GM12878 (cell line): ENCODE data around the gene PDPK1. TPM values are rescaled to one million over a fixed set of nuclear protein-coding genes. Genes with fewer than 3 reads are reported as not detected.
A peak's percentile ranks its signal among the peaks of the same experiment; 100 is the strongest.

Source experiments
- ATAC-seq: fragments of 200-7000 bp; cut with Tn5 transposase; 3 replicates; pipeline ENCODE4 v1.9.1; 2020; ENCODE audit warnings: mild to moderate bottlenecking, moderate library complexity
- BruUV-seq: library from RNA; stranded (reverse); fragments of 400-500 nt; replicated peaks from 2 replicates; lab custom pipeline; 2021; lab: Mats Ljungman, UMichigan
- CTCF ChIA-PET: fragments of 300-600 bp; sonication (Branson Sonifier 250); formaldehyde crosslinking; extraction: SDS; loops from one replicate; lab custom pipeline; 2021; ENCODE audit warnings: inconsistent platforms; lab: Yijun Ruan, JAX
- POLR2A ChIA-PET: fragments of 350-600 bp; formaldehyde crosslinking; extraction: SDS; loops from one replicate; lab custom pipeline; 2021; ENCODE audit warnings: inconsistent platforms; lab: Charles Lee
- RAD21 ChIA-PET: fragments of 300-600 bp; sonication (Branson Sonifier 250); formaldehyde crosslinking; loops from one replicate; lab custom pipeline; 2023; ENCODE audit warnings: antibody characterized with exemption; ENCODE audit not compliant: unreplicated experiment; lab: Charles Lee
- SMC1A ChIA-PET: fragments of 300-600 bp; sonication (Branson Sonifier 250); formaldehyde crosslinking; loops from one replicate; lab custom pipeline; 2023; ENCODE audit not compliant: unreplicated experiment, uncharacterized antibody; lab: Charles Lee
- DNase-seq: peaks from one replicate; pipeline ENCODE4 v3.0.0-alpha.2; 2011; ENCODE audit warnings: low read depth, low spot score
- FAIRE-seq: peaks from 3 replicates; lab custom pipeline; 2011; peaks lifted over from hg19 to GRCh38; lab: Jason Lieb, UNC
- H2AFZ ChIP-seq: 2 replicates; pipeline ENCODE4 v1.6.0; 2011; ENCODE audit warnings: low read depth, low read length, control low read depth; ENCODE audit not compliant: control insufficient read depth
- H3K27ac ChIP-seq: 2 replicates; pipeline ENCODE4 v1.5.1; 2011; ENCODE audit warnings: control low read depth; ENCODE audit not compliant: control insufficient read depth, insufficient read depth
- H3K27me3 ChIP-seq, 2 experiments: replicated peaks in 1 of 2; 2 replicates each; pipeline versions ENCODE4 v1.6.0 to v1.6.1; 2011; ENCODE audit warnings: low read length in 1 of 2; ENCODE audit not compliant: control insufficient read depth in 2 of 2, insufficient read depth in 2 of 2
- H3K36me3 ChIP-seq, 2 experiments: 2 replicates each; pipeline ENCODE4 v1.5.1; 2011; ENCODE audit warnings: low read length in 1 of 2; ENCODE audit not compliant: control insufficient read depth in 2 of 2, insufficient read depth in 2 of 2
- H3K4me1 ChIP-seq: 2 replicates; pipeline ENCODE4 v1.6.1; 2011; ENCODE audit warnings: mild to moderate bottlenecking, low read length, moderate library complexity, mixed read lengths; ENCODE audit not compliant: control insufficient read depth, insufficient read depth
- H3K4me2 ChIP-seq: 2 replicates; pipeline ENCODE4 v1.6.0; 2011; ENCODE audit warnings: control low read depth; ENCODE audit not compliant: control insufficient read depth, insufficient read depth
- H3K4me3 ChIP-seq: fragments of 200-600 bp; sonication (generic); 2 replicates; pipeline ENCODE4 v1.5.1; 2016
- H3K79me2 ChIP-seq: 2 replicates; pipeline ENCODE4 v1.6.0; 2011; ENCODE audit warnings: low read length; ENCODE audit not compliant: control insufficient read depth, insufficient read depth
- H3K9ac ChIP-seq: 2 replicates; pipeline ENCODE4 v1.8.0; 2011; ENCODE audit warnings: low read length, control low read depth, mixed read lengths; ENCODE audit not compliant: control insufficient read depth, insufficient read depth
- H3K9me3 ChIP-seq: replicated peaks from 3 replicates; pipeline ENCODE4 v1.5.1; 2011; ENCODE audit warnings: mild to moderate bottlenecking, low read length; ENCODE audit not compliant: control insufficient read depth, insufficient read depth
- H4K20me1 ChIP-seq: 2 replicates; pipeline ENCODE4 v1.6.0; 2011; ENCODE audit not compliant: control insufficient read depth, insufficient read depth
- EGR1 ChIP-seq, 2 experiments: IDR thresholded peaks; 1 replicate in 1 of 2; 2 replicates in 1 of 2; pipeline ENCODE4 v1.6.1; 2011 to 2012; ENCODE audit warnings: low read depth in 2 of 2, low read length in 2 of 2, borderline replicate concordance in 1 of 2, mild to moderate bottlenecking in 1 of 2, moderate library complexity in 1 of 2
- RUNX3 ChIP-seq: IDR thresholded peaks from 2 replicates; pipeline ENCODE4 v1.6.1; 2012; ENCODE audit warnings: low read length, inconsistent platforms
- WGBS: methylation state at CpG from one replicate; pipeline ENCODE4 v1.1.6; 2016; ENCODE audit warnings: low lambda C conversion rate; ENCODE audit not compliant: insufficient replicate concordance, insufficient coverage; ENCODE audit errors: missing lambda C conversion rate; 5-methylcytosine and 5-hydroxymethylcytosine counted together
- in situ Hi-C: fragments of 300-500 bp; cut with MboI; formaldehyde crosslinking; loops from 9 replicates; pipeline ENCODE4 v1.14.3; 2018; ENCODE audit warnings: mixed read lengths
- intact Hi-C: fragments of 100-400 bp; cut with micrococcal nuclease; formaldehyde crosslinking; loops from one replicate; pipeline ENCODE4 v1.14.2; 2022; ENCODE audit not compliant: unreplicated experiment
- polyA plus RNA-seq, 11 experiments: library from polyadenylated mRNA; depleted of rRNA in 4 of 11; unstranded in 6 of 11; stranded (reverse) in 5 of 11; fragments of >200 nt; fragmentation: Nextera tagmentation in 4 of 11; fragmentation: Illumina TruSeq in 1 of 11; extraction: Ambion mirVana in 4 of 11; extraction: Trizol in 1 of 11; gene quantifications; 1 replicate in 1 of 11; 2 replicates in 10 of 11; pipeline versions ENCODE4 v1.2.1 to v1.2.3, GENCODE V29; 2011 to 2016; ENCODE audit warnings: inconsistent platforms in 2 of 11, missing spikeins in 2 of 11, low read depth in 1 of 11
- total RNA-seq, 4 experiments: library from RNA; depleted of rRNA in 3 of 4; stranded (reverse); fragments of >200 nt in 3 of 4; fragmentation: Illumina TruSeq in 1 of 4; extraction: Trizol in 1 of 4; gene quantifications; 2 replicates each; pipeline versions ENCODE4 v1.2.1 to v1.2.3, GENCODE V29; 2013 to 2021
- TF ChIP-seq, protein P1 (sequence below): fragments of 450-650 bp; IDR thresholded peaks from 2 replicates; pipeline ENCODE4 v1.6.1; 2016; ENCODE audit warnings: mild to moderate bottlenecking

Gene PDPK1
- total and polyA plus RNA-seq, 10 of the 15 experiments (the other 5 are each of a cell fraction or from before 2014, with no cell fraction given) = 3.9 to 41.3 (median 25.5) TPM

DNA sequence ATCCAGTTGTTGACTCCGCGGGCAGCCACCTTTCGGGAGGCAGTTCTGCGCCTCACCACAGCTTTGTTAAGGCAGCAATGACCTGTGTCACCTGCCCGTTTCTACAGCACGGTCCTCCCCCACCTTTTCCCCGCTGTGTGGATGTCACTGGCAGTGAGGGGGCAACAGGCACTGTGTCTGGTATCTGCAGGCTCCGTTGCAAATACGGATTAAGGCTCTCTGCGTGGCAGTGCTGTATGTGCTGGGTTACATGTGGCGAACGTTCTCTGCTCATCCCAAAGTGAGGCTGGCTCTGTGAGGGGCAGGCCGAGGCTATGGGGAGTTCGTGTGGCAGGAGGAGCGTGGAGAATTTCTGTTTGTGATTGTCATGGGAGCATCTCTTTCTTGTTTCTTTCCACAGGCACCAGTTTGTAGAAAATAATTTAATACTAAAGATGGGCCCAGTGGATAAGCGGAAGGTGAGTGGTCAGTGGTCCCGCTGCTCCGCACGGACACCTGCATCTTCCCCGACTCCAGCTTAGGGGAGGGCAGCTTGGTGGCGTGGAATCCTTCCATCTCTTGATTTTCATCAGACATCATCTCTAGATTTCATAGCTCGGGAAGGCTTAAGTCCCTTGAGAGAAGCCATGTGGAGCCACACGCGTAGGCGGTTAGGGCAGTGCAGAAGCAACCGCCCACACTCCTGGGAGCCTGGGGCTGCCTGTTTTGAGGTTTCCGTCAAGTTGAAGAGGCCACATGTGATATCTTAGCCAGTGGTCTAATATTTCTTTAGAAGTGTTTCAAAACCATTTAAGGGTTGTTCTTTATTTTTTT, 57.8 kb downstream of the PDPK1 start:
- BruUV-seq = no TSS peak
- FAIRE-seq = no peak
- no peak overlapping the region for H3K27ac ChIP-seq
- no peaks in the 10 kb centered on the region for H3K9me3 ChIP-seq
- no peak overlapping the region for H2AFZ ChIP-seq
- TF ChIP-seq, protein P1, sequence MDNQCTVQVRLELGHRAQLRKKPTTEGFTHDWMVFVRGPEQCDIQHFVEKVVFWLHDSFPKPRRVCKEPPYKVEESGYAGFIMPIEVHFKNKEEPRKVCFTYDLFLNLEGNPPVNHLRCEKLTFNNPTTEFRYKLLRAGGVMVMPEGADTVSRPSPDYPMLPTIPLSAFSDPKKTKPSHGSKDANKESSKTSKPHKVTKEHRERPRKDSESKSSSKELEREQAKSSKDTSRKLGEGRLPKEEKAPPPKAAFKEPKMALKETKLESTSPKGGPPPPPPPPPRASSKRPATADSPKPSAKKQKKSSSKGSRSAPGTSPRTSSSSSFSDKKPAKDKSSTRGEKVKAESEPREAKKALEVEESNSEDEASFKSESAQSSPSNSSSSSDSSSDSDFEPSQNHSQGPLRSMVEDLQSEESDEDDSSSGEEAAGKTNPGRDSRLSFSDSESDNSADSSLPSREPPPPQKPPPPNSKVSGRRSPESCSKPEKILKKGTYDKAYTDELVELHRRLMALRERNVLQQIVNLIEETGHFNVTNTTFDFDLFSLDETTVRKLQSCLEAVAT = no peak
- TF ChIP-seq EGR1 (IDR thresholded peaks at IDR 0.05; ENCODE audit: borderline replicate concordance in 1 of 2, low read depth in 2 of 2, low read length in 2 of 2) (peak in 1 of 2 experiments; percentile 52; a peak in 1 of 3 replicates), RUNX3 (peak; percentile 30; the same call in 1 of the 2 replicates)
- TF ChIP-seq, all 136 proteins: peak for 2
- H3K27me3 ChIP-seq = no peaks in the 10 kb centered on the region
- ChIA-PET POLR2A (no interaction called here), RAD21 (no interaction called here), CTCF (no interaction called here), SMC1A (no interaction called here)
- 88% methylated on average over 27 of the region's 27 CpGs for WGBS
- H3K79me2 ChIP-seq = no peaks in the 10 kb centered on the region
- no peak for DNase-seq
- peaks cover 18 to 20% of the 10 kb centered on the region in 2 experiments for H3K36me3 ChIP-seq
- H3K4me3 ChIP-seq = no peak overlapping the region
- ATAC-seq = no peak
- H3K9ac ChIP-seq = no peak overlapping the region
- H3K4me1 ChIP-seq = peaks cover 4% of the 10 kb centered on the region
- H4K20me1 ChIP-seq = no peaks in the 10 kb centered on the region
- in situ Hi-C loops (loop anchor here (5.0 kb wide), 1 partner anchor 58 kb away; the partner anchor contains the start of gene PDPK1), intact Hi-C loops (no loop called here)
- H3K4me2 ChIP-seq = no peak overlapping the region
